Measurements from ENCODE around the gene ANKRD30B.
"Not testable (repeated sequence)": the region's sequence is repeated elsewhere in the genome, so short reads cannot be mapped to it uniquely, and the experiment has no call there.

The ANKRD30B gene

GRCh38 chr18:14747513-14748474 lies at the start of gene ANKRD30B:
TSS of gene ANKRD30B (plus strand) at chr18:14748172. CDS start at chr18:14748420, 248 bp downstream.
- no peak for DNase-seq

GRCh38 chr18:14701286-14702040 lies 46.5 kb upstream of the ANKRD30B start:
- not testable (repeated sequence) for DNase-seq

- DNase-seq: not testable (repeated sequence)
These were observed 38.2 kb upstream of the ANKRD30B start for GRCh38 chr18:14709761-14710160.

GRCh38 chr18:14721569-14721968 lies 26.4 kb upstream of the ANKRD30B start:
- not testable (repeated sequence) for DNase-seq

GRCh38 chr18:14739056-14739455 lies 8.9 kb upstream of the ANKRD30B start:
- not testable (repeated sequence) for DNase-seq

- no peak for DNase-seq
These were observed 1.1 kb upstream of the ANKRD30B start for GRCh38 chr18:14746897-14747296.

- DNase-seq: no peak
These were observed 524 bp downstream of the ANKRD30B start for GRCh38 chr18:14748496-14748895.

GRCh38 chr18:14763566-14763965 lies 15.6 kb downstream of the ANKRD30B start:
- not testable (repeated sequence) for DNase-seq

GRCh38 chr18:14767474-14767873 lies 19.5 kb downstream of the ANKRD30B start:
- no peak for DNase-seq

- no peak for DNase-seq
These were observed 20.3 kb downstream of the ANKRD30B start for GRCh38 chr18:14768241-14768640.

- DNase-seq: no peak
These were observed 21.4 kb downstream of the ANKRD30B start for GRCh38 chr18:14769381-14769780.

- DNase-seq: no peak
These were observed 28.8 kb downstream of the ANKRD30B start for GRCh38 chr18:14776801-14777200.

GRCh38 chr18:14781671-14782070 lies 33.7 kb downstream of the ANKRD30B start:
- DNase-seq: no peak

GRCh38 chr18:14784133-14784532 lies 36.2 kb downstream of the ANKRD30B start:
- DNase-seq: no peak

- DNase-seq: not testable (repeated sequence)
These were observed 48.9 kb downstream of the ANKRD30B start for GRCh38 chr18:14796876-14797275.

GRCh38 chr18:14797969-14798764 lies 50.2 kb downstream of the ANKRD30B start:
- not testable (repeated sequence) for DNase-seq

GRCh38 chr18:14811081-14811480 lies 63.1 kb downstream of the ANKRD30B start:
- DNase-seq: not testable (repeated sequence)

- DNase-seq: not testable (repeated sequence)
These were observed 79.1 kb downstream of the ANKRD30B start for GRCh38 chr18:14826972-14827632.

GRCh38 chr18:14841607-14842006 lies 93.6 kb downstream of the ANKRD30B start:
- DNase-seq: not testable (repeated sequence)

GRCh38 chr18:14851533-14851932 lies 103.6 kb downstream of the ANKRD30B start:
- DNase-seq: not testable (repeated sequence)

GRCh38 chr18:14855634-14856033 lies 107.7 kb downstream of the ANKRD30B start:
- not testable (repeated sequence) for DNase-seq

GRCh38 chr18:14856256-14856655 lies 108.3 kb downstream of the ANKRD30B start:
- DNase-seq: not testable (repeated sequence)
